ENCODE data around the gene KAZALD1.

Gene KAZALD1

GRCh38 chr10:101047961-101048892, 13.6 kb upstream of the KAZALD1 start:
- no peak for DNase-seq

DNA sequence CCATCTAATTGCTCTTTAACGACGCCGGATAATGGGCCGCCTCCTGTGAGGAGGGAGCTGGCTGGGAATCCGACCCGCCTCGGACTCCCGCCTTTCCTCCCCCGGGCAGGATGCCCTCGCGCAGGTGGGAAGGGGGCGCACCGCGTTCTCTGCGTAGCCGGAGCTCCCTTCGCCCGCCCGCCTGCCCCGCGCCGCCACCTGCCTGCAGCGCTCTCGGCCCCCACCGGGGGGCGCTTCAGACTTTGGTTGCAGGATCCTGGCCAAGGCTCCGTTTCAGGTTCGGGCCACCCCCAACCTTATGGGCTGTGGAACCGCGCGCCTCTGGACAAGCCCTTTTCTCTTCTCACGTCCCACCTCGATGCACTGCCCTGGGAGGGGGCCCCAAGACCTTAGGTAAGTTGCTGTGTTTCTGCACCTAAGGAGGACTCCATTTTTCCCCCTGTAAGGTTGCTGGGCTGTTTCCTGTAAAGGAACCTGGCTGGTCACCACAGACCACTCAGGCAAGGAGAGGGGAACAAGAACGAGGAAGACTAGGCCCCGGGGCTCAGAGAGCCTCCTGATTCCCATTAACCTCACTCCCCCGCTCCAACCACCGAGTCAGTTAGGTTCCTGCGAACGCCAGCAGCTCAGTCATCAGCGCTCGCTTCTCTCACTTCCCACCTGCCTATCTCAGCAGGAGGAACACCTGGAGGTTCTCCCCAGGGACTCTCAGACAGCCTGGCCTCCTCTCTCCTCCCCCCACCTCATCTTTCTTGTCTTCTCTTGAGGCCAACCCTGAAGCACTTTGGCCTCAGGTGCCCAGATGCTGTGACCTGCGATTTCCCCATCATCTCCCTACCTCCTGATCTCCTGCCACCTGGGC, 11.3 kb upstream of the KAZALD1 start:
- DNase-seq = no peak

DNA sequence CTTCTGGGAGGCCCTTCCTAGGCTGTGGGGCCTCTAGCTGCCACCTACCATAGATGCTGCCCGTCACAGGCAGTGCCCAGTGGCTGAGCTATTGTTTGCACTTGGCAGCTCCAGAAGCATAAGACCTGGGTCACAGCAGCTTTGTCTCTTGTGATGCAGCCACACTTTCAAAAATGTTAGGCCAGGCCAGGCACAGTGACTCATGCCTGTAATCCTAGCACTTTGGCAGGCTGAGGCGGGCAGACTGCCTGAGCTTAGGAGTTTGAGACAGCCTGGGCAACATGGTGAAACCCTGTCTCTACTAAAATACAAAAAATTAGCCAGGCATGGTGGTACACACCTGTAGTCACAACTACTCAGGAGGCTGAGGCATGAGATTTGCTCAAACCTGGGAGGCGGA, 9.5 kb upstream of the KAZALD1 start:
- no peak for DNase-seq

- no peak for DNase-seq
Observed at GRCh38 chr10:101053516-101053915, 8.3 kb upstream of the KAZALD1 start.

DNA sequence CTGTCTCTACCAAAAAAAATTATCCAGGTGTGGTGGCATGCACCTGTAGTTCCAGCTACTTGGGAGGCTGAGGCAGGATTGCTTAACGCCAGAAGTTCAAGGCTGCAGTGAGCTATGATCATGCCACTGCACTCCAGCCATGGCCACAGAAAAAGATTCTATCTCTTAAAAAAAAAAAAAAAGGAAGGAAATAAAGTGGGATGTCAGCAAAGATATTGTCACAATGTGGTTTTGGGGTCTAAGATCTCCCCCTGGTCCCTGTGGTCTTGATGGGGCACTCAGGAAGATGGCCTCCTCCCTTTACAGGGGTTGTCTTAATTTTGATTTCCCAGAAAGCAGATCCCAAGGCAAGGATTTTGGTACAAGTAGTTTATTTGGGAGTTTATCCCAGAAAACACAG, 7.4 kb upstream of the KAZALD1 start:
- no peak for DNase-seq

DNA sequence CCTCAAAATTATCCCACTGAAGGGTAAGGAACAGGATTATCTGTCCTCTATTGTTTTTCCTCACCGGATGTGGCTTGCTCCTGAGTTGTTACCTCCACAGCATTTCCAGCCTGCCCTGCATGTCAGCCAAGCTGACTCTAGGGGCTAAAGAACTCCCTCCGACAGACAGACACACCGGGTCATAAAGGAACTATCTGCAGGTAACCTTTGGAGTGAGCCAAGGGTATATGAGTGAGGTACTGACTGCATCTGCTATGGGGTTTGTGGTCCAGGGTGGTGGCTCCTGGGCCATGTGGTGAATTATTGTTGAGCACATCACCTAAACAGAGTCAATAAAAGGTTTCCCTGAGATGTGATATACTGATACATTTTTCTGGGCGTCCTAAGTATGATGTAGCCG, 6.9 kb upstream of the KAZALD1 start:
- DNase-seq = no peak

GRCh38 chr10:101055411-101055810, 6.4 kb upstream of the KAZALD1 start:
- DNase-seq = no peak

DNA sequence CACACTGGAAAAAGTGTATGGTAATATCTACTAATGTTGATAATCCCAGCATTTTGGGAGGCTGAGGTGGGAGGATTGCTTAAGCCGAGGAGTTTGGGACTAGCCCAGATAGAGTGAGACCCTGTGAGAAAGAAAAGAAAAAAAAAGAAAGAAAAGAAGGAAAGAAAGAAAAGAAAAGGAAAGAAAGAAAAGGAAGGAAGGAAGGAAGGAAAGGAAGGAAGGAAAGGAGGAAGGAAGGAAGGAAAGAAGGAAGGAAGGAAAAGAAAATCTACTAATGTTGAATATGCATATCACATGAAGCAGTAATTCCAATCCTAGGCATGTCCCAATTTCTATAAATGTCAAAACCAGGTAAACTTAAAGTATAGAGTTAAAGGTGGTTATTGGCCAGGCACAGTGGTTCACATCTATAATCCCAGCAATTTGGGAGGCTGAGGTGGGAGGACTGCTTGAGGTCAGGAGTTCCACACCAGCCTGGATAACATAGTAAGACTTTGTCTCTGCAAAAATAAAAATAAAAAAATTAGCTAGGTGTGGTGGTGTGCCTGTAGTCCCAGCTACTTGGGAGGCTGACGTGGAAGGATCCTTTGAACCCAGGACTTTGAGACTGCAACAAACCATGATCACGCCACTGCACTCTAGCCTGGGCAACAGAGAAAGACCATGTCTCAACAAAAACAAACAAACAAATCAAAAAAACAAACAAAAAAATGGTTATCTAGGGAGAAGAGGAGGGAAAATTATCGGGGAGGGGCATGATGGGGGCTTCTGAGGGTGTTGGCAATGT, 5.2 kb upstream of the KAZALD1 start:
- no peak for DNase-seq

DNA sequence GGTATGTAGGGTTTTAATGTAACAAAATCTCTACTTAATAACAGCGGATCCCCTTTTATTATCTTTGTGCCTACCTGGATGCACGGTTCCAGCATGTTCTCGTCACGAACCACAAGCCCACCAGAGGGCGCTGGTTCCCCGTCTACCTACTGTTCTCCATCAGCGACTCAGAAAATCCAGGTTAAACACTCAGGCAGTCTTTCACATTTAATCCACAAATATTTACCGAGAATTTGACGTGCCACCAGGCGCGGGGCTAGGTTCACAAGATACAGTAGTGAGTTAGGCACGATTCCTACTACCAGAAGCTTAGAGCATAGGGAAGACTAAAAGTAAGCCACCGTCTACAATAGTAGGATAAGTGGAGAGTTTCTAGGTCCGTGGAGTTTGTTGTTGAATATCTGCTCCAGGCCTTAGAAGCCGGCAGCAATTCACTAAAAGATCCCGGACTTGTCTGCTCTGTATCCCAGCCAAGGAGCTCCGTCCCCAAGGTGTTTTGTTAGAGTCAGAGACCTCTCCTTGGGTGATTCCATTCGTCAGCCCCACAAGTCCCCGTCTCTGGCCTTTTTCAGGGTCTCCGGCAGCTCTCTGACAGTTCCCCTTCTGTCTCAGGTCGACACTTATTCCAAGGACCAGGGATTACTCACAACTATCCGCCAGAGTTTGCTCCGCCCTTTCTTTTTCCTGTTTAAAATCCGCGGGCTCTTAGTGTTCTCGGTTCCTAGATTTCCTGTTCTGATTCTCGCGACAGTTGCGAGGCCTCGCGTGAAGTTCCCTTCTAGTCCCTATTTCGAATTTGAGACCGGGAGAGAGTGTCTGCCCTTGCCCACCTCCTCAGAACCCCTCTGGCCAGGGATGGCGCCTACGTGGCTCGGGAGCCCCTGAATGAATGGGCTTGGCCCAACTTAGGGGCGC, 1.5 kb upstream of the KAZALD1 start:
- peak; percentile 86 for DNase-seq

DNA sequence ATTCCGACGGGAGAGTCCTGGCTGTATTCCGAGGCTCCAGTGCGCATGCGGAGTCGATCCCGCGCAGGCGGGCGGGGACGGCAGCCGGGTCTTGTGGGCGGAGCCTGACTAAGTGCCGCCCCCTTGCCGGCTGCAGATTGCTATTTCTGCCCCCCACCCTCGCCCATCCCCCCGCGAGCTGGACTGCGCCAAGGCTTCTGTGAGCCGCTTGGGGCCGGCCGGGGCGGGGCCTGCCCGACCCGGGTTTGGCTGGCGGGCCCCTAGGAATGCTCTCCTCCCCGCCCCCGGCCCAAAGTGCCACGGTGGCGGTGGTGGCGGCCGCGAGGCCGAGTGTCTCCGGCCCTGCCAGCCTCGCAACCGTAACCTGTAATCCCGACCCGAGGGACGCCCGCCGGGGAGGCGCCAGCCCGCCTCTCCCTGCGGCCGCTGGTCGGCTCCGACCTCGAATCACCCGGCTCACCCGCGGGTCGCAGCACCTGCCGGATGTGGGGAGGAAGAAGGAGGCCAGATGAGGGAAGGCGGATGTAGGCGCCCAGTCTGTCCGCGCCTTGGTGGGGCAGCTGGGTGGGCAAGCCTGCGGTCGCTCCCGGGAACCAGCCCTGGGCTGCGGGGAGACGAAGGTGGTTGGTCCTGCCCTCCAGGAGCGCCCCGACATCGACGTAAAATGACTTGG, 702 bp upstream of the KAZALD1 start:
- DNase-seq = peak; percentile 94

GRCh38 chr10:101062232-101063049, 652 bp downstream of the KAZALD1 start:
- DNase-seq = no peak

DNA sequence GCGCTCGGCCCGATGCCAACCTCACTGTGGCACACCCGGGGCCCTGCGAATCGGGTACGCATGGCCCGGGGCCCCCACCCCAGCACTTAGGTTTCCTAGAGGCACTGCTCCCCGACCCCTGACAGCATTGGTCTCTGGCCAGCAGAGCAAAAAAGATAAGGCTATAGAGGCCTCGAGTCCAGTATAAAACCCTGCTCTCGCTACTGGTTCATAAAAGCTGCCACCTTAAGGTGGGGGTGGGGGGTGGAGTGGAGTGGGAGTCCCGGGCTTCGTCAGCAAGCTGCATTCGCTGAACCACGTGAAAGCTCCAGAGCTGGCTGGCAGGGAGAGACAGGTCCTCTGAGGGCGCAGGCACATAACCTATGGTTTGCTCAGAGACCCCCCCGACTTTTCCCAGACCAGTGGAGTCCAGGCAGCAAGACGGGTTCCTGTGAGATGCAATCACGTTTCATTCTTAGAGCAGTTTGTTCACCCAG, 1.3 kb downstream of the KAZALD1 start:
- no peak for DNase-seq

DNA sequence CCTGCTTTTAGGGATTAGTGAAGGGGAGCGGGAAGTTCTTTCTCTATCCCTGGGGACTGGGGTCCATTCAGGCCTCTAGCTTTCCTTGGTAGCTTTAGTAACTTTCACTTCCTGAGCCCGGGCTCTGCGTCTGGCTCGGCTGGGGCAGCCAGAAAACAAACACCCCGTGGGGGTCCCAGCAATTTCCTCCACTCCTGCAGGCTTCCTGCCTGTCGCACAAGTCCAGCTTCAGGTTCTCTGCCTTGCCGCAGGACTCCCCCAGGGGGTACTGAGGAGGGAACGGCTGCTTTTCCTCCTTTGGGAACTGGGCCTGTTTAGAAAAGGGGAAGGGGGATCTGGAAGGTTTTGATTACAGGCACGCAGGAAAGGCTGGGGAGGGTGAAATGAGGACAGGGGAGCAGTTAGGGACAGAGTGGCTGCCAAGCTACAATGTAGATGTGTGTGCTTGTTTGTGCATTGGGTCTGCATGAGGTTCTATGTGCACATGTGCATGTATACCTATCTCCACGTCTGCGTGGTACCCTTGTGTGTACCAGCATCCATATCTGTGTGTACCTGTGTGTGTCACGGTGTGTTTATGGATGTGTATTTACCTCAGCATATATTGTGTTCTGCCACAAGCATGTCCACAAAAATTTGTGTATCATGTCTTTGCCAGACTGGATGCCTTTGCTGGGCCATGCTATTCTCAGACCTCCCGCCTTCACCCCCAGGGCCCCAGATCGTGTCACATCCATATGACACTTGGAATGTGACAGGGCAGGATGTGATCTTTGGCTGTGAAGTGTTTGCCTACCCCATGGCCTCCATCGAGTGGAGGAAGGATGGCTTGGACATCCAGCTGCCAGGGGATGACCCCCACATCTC, 2.0 kb downstream of the KAZALD1 start:
- no peak for DNase-seq

- DNase-seq = no peak
Observed at GRCh38 chr10:101064415-101065030, 2.7 kb downstream of the KAZALD1 start.

- DNase-seq = no peak
Observed at GRCh38 chr10:101065481-101066145, 3.8 kb downstream of the KAZALD1 start.

DNA sequence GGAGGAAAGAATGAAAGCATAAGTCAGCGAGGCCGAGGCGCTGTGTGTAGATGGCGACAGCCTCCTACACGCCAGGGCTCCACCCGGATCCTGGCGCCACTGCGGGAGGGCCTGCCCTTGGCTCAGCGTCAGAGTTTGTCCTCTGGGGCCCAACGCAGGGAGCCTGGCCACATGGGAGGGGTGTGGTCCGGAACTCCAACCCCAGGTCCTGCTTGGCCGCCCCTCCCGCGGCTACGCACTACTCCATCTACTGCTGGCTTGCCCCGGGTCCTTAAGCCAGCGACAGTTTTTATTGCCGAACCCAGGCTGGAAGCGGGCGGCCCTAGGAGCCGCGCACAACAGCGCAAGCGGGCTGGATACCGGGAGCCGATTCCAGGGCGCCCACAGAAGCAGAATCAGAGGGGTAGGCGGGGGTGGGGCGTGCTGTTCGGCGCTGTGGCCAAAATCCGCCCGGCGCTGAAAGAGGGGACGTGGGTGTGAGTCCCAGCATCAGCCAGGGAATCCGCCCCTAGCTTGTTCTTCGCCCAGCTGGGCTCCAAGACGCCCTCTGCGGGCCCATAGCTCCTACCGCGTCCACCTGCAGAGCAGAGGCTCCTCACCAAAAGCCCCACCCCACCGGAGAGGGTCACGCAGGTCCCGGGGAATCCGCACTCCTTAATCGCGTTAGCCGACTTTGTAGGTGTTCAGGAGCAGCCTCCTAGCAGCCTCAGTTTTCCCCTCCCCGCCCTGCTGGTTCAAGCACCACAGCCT, 4.5 kb downstream of the KAZALD1 start:
- no peak for DNase-seq

- no peak for DNase-seq
Observed at GRCh38 chr10:101066896-101067355, 5.1 kb downstream of the KAZALD1 start.

All from NK-92 treated with Interleukin-12 subunit alpha and Interleukin-12 subunit beta, amount 100 ng/mL, for 24 hours (cell line).